Measurements from ENCODE around the gene SOBP.

- no peak for TF ChIP-seq POLR2A (IDR thresholded peaks at IDR 0.05)
- no peak for TF ChIP-seq CTCF (IDR thresholded peaks at IDR 0.05)
These were observed 102.9 kb downstream of the SOBP start for GRCh38 chr6:107592806-107593205.

All from vagina (tissue), 2 donors.